B cell (primary cell): ENCODE measurements around the gene DIRAS3. TPM values are rescaled to one million over a fixed set of nuclear protein-coding genes. Genes with fewer than 3 reads are reported as not detected.

Source experiments
- ATAC-seq: fragments of 200-7000 bp; cut with Tn5 transposase; one replicate; pipeline ENCODE4 v1.10.0; 2021; ENCODE audit warnings: low read depth, mild to moderate bottlenecking, moderate number of reproducible peaks, moderate library complexity
- CTCF ChIA-PET: fragments of 350-600 bp; sonication (Branson Sonifier 250); formaldehyde crosslinking; loops from one replicate; lab custom pipeline; 2021; ENCODE audit warnings: antibody characterized with exemption, inconsistent platforms; lab: Charles Lee
- POLR2A ChIA-PET: fragments of 350-600 bp; sonication (Branson Sonifier 250); formaldehyde crosslinking; loops from one replicate; lab custom pipeline; 2021; ENCODE audit warnings: antibody characterized with exemption; lab: Charles Lee
- DNase-seq: peaks from one replicate; pipeline ENCODE4 v3.0.0; 2013
- H2AFZ ChIP-seq: 2 replicates; pipeline ENCODE4 v1.6.1; 2012; ENCODE audit warnings: mild to moderate bottlenecking, low read depth, low read length; ENCODE audit not compliant: insufficient read depth, poor library complexity, severe bottlenecking
- H3K27ac ChIP-seq, 2 donors: 1 replicate in 1 of 2; 2 replicates in 1 of 2; pipeline ENCODE4 v1.5.1; 2012 to 2013; ENCODE audit warnings: low read length in 2 of 2, mild to moderate bottlenecking in 2 of 2, moderate library complexity in 1 of 2
- H3K27me3 ChIP-seq, 4 experiments: fragments of 200-600 bp in 1 of 4; sonication (generic) in 1 of 4; replicated peaks in 1 of 4; 1 replicate in 2 of 4; 2 replicates in 2 of 4; pipeline versions ENCODE4 v1.6.1 to v1.7.0; 2013 to 2016; ENCODE audit warnings: low read length in 3 of 4, mild to moderate bottlenecking in 2 of 4, mixed read lengths in 1 of 4, moderate library complexity in 1 of 4; ENCODE audit not compliant: insufficient read depth in 4 of 4, control insufficient read depth in 3 of 4; ENCODE audit errors: control extremely low read depth in 1 of 4
- H3K36me3 ChIP-seq, 2 experiments: replicated peaks in 1 of 2; 1 replicate in 1 of 2; 2 replicates in 1 of 2; pipeline versions ENCODE4 v1.6.1 to v1.7.1; 2013; ENCODE audit warnings: low read length in 1 of 2; ENCODE audit not compliant: insufficient read depth in 2 of 2, control insufficient read depth in 1 of 2; ENCODE audit errors: control extremely low read depth in 1 of 2, extremely low read depth in 1 of 2
- H3K4me1 ChIP-seq, 2 donors: fragments of 200-600 bp in 1 of 2; sonication (generic) in 1 of 2; 1 replicate in 1 of 2; 2 replicates in 1 of 2; pipeline versions ENCODE4 v1.5.1 to v1.6.1; 2013 to 2017; ENCODE audit warnings: low read length in 2 of 2; ENCODE audit not compliant: control insufficient read depth in 2 of 2, insufficient read depth in 2 of 2
- H3K4me2 ChIP-seq: replicated peaks from 2 replicates; pipeline ENCODE3; 2012; ENCODE audit warnings: mild to moderate bottlenecking, low read depth, low read length; ENCODE audit not compliant: poor library complexity, severe bottlenecking
- H3K4me3 ChIP-seq, 5 experiments: fragments of 200-600 bp in 1 of 5; sonication (generic) in 1 of 5; 1 replicate in 3 of 5; 2 replicates in 2 of 5; pipeline versions ENCODE4 v1.5.1 to v1.7.0; 2011 to 2016; ENCODE audit warnings: low read length in 4 of 5, mild to moderate bottlenecking in 4 of 5, low read depth in 2 of 5, control low read depth in 1 of 5, moderate library complexity in 1 of 5; ENCODE audit not compliant: insufficient read depth in 1 of 5; ENCODE audit errors: control extremely low read depth in 1 of 5, extremely low read depth in 1 of 5
- H3K79me2 ChIP-seq: fragments of 200-600 bp; sonication (generic); one replicate; pipeline ENCODE4 v1.6.0; 2016; ENCODE audit warnings: low read length; ENCODE audit not compliant: control insufficient read depth, insufficient read depth
- H3K9ac ChIP-seq: fragments of 200-600 bp; sonication (generic); 2 replicates; pipeline ENCODE4 v1.6.1; 2017; ENCODE audit warnings: mild to moderate bottlenecking, low read length, moderate library complexity
- H3K9me3 ChIP-seq, 3 donors: one replicate each; pipeline versions ENCODE4 v1.6.1 to v1.7.1; 2013; ENCODE audit warnings: low read length in 2 of 3; ENCODE audit not compliant: control insufficient read depth in 2 of 3, insufficient read depth in 1 of 3; ENCODE audit errors: control extremely low read depth in 1 of 3
- H4K20me1 ChIP-seq: 2 replicates; pipeline ENCODE4 v1.6.0; 2012; ENCODE audit warnings: mild to moderate bottlenecking, low read length; ENCODE audit not compliant: insufficient read depth, control insufficient read depth, poor library complexity, severe bottlenecking
- H3K27ac Mint-ChIP-seq: one replicate; pipeline ENCODE4 v1.8.0; 2021; ENCODE audit warnings: mixed read lengths
- H3K27me3 Mint-ChIP-seq: one replicate; pipeline ENCODE4 v1.8.0; 2021; ENCODE audit warnings: mixed read lengths
- H3K4me1 Mint-ChIP-seq: one replicate; pipeline ENCODE4 v1.8.0; 2021; ENCODE audit warnings: mixed read lengths
- H3K4me3 Mint-ChIP-seq: one replicate; pipeline ENCODE4 v1.8.0; 2021; ENCODE audit warnings: mixed read lengths
- H3K9me3 Mint-ChIP-seq: one replicate; pipeline ENCODE4 v1.8.0; 2022; ENCODE audit warnings: mixed read lengths; ENCODE audit not compliant: insufficient read depth
- CTCF ChIP-seq: fragments of 200-600 bp; IDR thresholded peaks from one replicate; pipeline ENCODE4 v1.8.0; 2022; ENCODE audit warnings: antibody characterized with exemption, mild to moderate bottlenecking
- EZH2 ChIP-seq: IDR thresholded peaks from 2 replicates; pipeline ENCODE4 v1.6.1; 2012; ENCODE audit warnings: borderline replicate concordance, low read depth, mild to moderate bottlenecking, moderate library complexity, low read length; ENCODE audit not compliant: insufficient read depth, poor library complexity, severe bottlenecking
- WGBS: methylation state at CpG from one replicate; pipeline ENCODE4 v1.1.5; 2013; ENCODE audit warnings: missing lambda C conversion rate; ENCODE audit not compliant: insufficient coverage; 5-methylcytosine and 5-hydroxymethylcytosine counted together
- intact Hi-C: fragments of 100-400 bp; cut with micrococcal nuclease; formaldehyde crosslinking; loops from one replicate; pipeline ENCODE4 v1.10.0; 2022
- polyA plus RNA-seq: library from polyadenylated mRNA; depleted of rRNA; stranded (reverse); fragments of >200 nt; gene quantifications from 2 replicates; pipeline ENCODE4 v1.2.3, GENCODE V29; 2012
- total RNA-seq, 2 donors: library from RNA; stranded (reverse); fragments of 120-200 nt in 1 of 2; gene quantifications; 1 replicate in 1 of 2; 2 replicates in 1 of 2; pipeline versions ENCODE4 v1.2.3 to v1.2.4, GENCODE V29; 2013 to 2022

DIRAS3 gene
- total and polyA plus RNA-seq, 2 donors (not counting 1 experiment from before 2014, with no cell fraction given), result not detected

- TF ChIP-seq CTCF (no peak), EZH2 (no peak)
- H3K27me3 ChIP-seq, result peaks cover 0 to 3% (median 0%) of the 10 kb centered on the region in 4 experiments
- ChIA-PET CTCF (no interaction called here), POLR2A (no interaction called here)
- Mint-ChIP-seq H3K4me3 (no peak overlapping the region), H3K27me3 (peaks cover 5% of the 10 kb centered on the region), H3K4me1 (no peaks in the 10 kb centered on the region), H3K27ac (no peak overlapping the region), H3K9me3 (no peaks in the 10 kb centered on the region)
- no peak overlapping the region for H3K4me3 ChIP-seq
- H3K4me1 ChIP-seq, result no peaks in the 10 kb centered on the region
- no peaks in the 10 kb centered on the region for H4K20me1 ChIP-seq
- no peak overlapping the region for H3K27ac ChIP-seq
- intact Hi-C loops, result no loop called here
- no peak overlapping the region for H2AFZ ChIP-seq
- no peaks in the 10 kb centered on the region for H3K36me3 ChIP-seq
- H3K9me3 ChIP-seq, result no peaks in the 10 kb centered on the region
- ATAC-seq, result no peak
- H3K79me2 ChIP-seq, result no peaks in the 10 kb centered on the region
- no peak overlapping the region for H3K9ac ChIP-seq
- no peak for DNase-seq
- no CpG with 5 or more reads among the region's 1 CpG for WGBS
- H3K4me2 ChIP-seq, result no peak overlapping the region
These were observed 35.3 kb upstream of the DIRAS3 start for GRCh38 chr1:68085752-68086151.

GRCh38 chr1:68083686-68084085 lies 33.3 kb upstream of the DIRAS3 start:
- 88% methylated on average over 1 of the region's 2 CpGs for WGBS
- peaks cover 8% of the 10 kb centered on the region for H3K27me3 Mint-ChIP-seq
- no peaks in the 10 kb centered on the region for H3K9me3 Mint-ChIP-seq
- H3K27me3 ChIP-seq, result peaks cover 0 to 3% (median under 1%) of the 10 kb centered on the region in 4 experiments
- H3K4me3 ChIP-seq, result no peak overlapping the region
- DNase-seq (no peak), ATAC-seq (no peak)
- peaks cover 0 to 1% (median 0%) of the 10 kb centered on the region in 3 donors for H3K9me3 ChIP-seq
- intact Hi-C loops, result no loop called here
- no peak overlapping the region for H3K4me2 ChIP-seq
- POLR2A ChIA-PET, result no interaction called here
- H3K4me1 Mint-ChIP-seq, result no peaks in the 10 kb centered on the region
- no peak overlapping the region for H3K4me3 Mint-ChIP-seq
- no peaks in the 10 kb centered on the region for H4K20me1 ChIP-seq
- no peak overlapping the region for H2AFZ ChIP-seq
- H3K9ac ChIP-seq, result no peak overlapping the region
- H3K27ac Mint-ChIP-seq, result no peak overlapping the region
- H3K79me2 ChIP-seq, result no peaks in the 10 kb centered on the region
- no peak overlapping the region for H3K27ac ChIP-seq
- TF ChIP-seq CTCF, result no peak
- no peak for TF ChIP-seq EZH2
- H3K4me1 ChIP-seq, result no peaks in the 10 kb centered on the region
- no peaks in the 10 kb centered on the region for H3K36me3 ChIP-seq
- CTCF ChIA-PET, result no interaction called here
